KMS-11 (cell line): ENCODE results near the gene PTPN23.

Experiments
- H2AFZ ChIP-seq: fragments of 200-600 bp; sonication (generic); 2 replicates; pipeline ENCODE4 v1.6.1; 2016; ENCODE audit warnings: antibody characterized with exemption, mixed run types, low read depth
- H3K27ac ChIP-seq: fragments of 200-600 bp; sonication (generic); 2 replicates; pipeline ENCODE4 v1.6.1; 2016; ENCODE audit warnings: mild to moderate bottlenecking, mixed run types
- H3K27me3 ChIP-seq: fragments of 200-600 bp; sonication (generic); 2 replicates; pipeline ENCODE4 v1.6.1; 2017; ENCODE audit warnings: mild to moderate bottlenecking, low read depth, mixed run types, moderate library complexity; ENCODE audit not compliant: insufficient read depth
- H3K36me3 ChIP-seq: fragments of 200-600 bp; sonication (generic); 2 replicates; pipeline ENCODE4 v1.6.1; 2017; ENCODE audit warnings: mild to moderate bottlenecking, mixed run types; ENCODE audit not compliant: insufficient read depth
- H3K4me1 ChIP-seq: fragments of 200-600 bp; sonication (generic); 2 replicates; pipeline ENCODE4 v1.6.1; 2016; ENCODE audit warnings: mild to moderate bottlenecking, low read depth, mixed run types; ENCODE audit not compliant: poor library complexity, severe bottlenecking
- H3K4me2 ChIP-seq: fragments of 200-600 bp; sonication (generic); 2 replicates; pipeline ENCODE4 v1.7.0; 2016; ENCODE audit warnings: mild to moderate bottlenecking, mixed run types
- H3K4me3 ChIP-seq: fragments of 200-600 bp; sonication (generic); IDR thresholded peaks from 2 replicates; pipeline ENCODE4 v1.6.1; 2017; ENCODE audit warnings: low read depth, low read length, mixed read lengths; ENCODE audit not compliant: insufficient read depth
- H3K79me2 ChIP-seq: fragments of 200-600 bp; sonication (generic); 2 replicates; pipeline ENCODE4 v1.6.1; 2016; ENCODE audit warnings: low read depth, mixed run types; ENCODE audit not compliant: insufficient read depth
- H3K9ac ChIP-seq: fragments of 200-600 bp; sonication (generic); 2 replicates; pipeline ENCODE4 v1.6.1; 2016; ENCODE audit warnings: mild to moderate bottlenecking, mixed run types
- H4K20me1 ChIP-seq: fragments of 200-600 bp; sonication (generic); 2 replicates; pipeline ENCODE4 v1.6.1; 2016; ENCODE audit warnings: mild to moderate bottlenecking, mixed run types; ENCODE audit not compliant: insufficient read depth
- CTCF ChIP-seq: fragments of 200-600 bp; sonication (generic); conservative IDR thresholded peaks from 2 replicates; pipeline ENCODE4 v1.6.1; 2017; ENCODE audit warnings: low read depth, mild to moderate bottlenecking, antibody characterized with exemption, low read length, moderate library complexity, mixed read lengths

The PTPN23 gene

GRCh38 chr3:47385796-47386195 lies 5.0 kb downstream of the PTPN23 start:
- H3K4me2 ChIP-seq, result no peak overlapping the region
- no peaks in the 10 kb centered on the region for H3K36me3 ChIP-seq
- no peaks in the 10 kb centered on the region for H3K4me1 ChIP-seq
- peaks cover 26% of the 10 kb centered on the region; the same call in 1 of the 2 replicates for H3K79me2 ChIP-seq
- H3K27ac ChIP-seq, result no peak overlapping the region
- TF ChIP-seq CTCF, result no peak
- no peak overlapping the region for H3K9ac ChIP-seq
- no peaks in the 10 kb centered on the region for H3K27me3 ChIP-seq
- no peak overlapping the region for H3K4me3 ChIP-seq
- no peak overlapping the region for H2AFZ ChIP-seq
- no peaks in the 10 kb centered on the region for H4K20me1 ChIP-seq

- Histone ChIP-seq H3K36me3 (no peaks in the 10 kb centered on the region), H2AFZ (no peak overlapping the region), H3K79me2 (no peaks in the 10 kb centered on the region; the same call in 1 of the 2 replicates), H3K4me3 (no peak overlapping the region), H3K4me2 (no peak overlapping the region), H4K20me1 (no peaks in the 10 kb centered on the region), H3K4me1 (no peaks in the 10 kb centered on the region), H3K27me3 (no peaks in the 10 kb centered on the region), H3K9ac (no peak overlapping the region), H3K27ac (no peak overlapping the region)
- TF ChIP-seq CTCF, result no peak
Observed at GRCh38 chr3:47392933-47393332, 12.1 kb downstream of the PTPN23 start.

DNA sequence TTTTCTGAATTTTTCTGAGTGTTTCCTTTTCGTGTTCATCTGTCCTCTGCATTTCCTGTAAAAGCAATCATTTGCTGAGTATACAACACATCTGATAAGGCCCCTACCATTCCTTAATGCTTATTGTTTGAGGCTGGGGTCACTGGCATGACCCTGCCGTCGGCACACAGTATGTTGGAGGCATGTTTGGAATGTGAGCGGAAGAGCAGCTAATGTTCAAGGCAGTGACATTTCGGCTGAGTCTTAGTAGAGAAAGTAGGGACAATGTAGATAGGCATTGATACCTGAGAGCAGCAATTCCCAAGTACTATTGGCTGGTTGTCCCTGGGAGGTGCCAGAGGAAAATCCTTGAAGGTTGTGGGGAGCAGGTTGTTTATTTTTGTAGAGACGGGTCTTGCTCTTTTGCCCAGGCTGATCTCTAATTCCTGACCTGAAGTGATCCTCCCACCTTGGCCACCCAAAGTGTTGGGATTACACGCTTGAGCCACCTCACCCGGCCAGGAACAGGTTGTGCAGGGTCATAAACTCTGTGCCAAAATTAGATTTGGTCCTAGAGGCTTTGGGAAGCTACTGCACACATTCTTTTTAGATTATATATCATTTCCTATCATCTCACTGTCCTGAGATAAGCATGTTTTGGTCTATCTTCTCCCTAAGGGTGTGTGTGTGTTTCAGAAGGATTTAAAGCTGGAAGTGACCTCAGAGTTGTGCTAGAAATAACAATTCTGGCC lies 13.5 kb downstream of the PTPN23 start:
- Histone ChIP-seq H3K27me3 (no peaks in the 10 kb centered on the region), H3K4me3 (no peak overlapping the region), H4K20me1 (no peaks in the 10 kb centered on the region), H3K27ac (no peak overlapping the region), H2AFZ (no peak overlapping the region), H3K4me1 (no peaks in the 10 kb centered on the region), H3K9ac (no peak overlapping the region), H3K4me2 (no peak overlapping the region), H3K79me2 (no peaks in the 10 kb centered on the region; the same call in 1 of the 2 replicates), H3K36me3 (no peaks in the 10 kb centered on the region)
- TF ChIP-seq CTCF, result no peak

DNA sequence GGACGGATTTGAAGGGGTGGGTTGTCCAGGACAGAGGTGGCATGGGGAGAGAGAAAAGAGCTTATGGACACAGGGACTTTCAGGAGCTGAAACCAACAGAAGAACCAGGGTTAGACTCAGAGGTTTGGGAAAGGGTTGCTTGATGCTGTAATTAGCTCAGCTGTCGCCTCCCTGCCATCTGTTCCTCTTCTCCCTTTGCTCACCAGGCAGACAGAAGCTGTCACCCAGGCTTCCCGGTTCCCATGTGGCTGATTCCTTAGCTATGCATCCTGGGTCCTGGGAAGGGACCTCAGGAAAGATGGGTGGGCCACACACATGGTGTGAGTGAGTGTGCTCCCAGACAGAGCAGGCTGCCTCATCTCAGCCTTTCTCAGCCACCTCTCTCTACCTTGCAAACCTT lies 14.1 kb downstream of the PTPN23 start:
- Histone ChIP-seq H3K4me3 (no peak overlapping the region), H2AFZ (no peak overlapping the region), H3K79me2 (no peaks in the 10 kb centered on the region; the same call in 1 of the 2 replicates), H3K4me2 (no peak overlapping the region), H3K27ac (no peak overlapping the region), H3K36me3 (no peaks in the 10 kb centered on the region), H3K27me3 (no peaks in the 10 kb centered on the region), H3K9ac (no peak overlapping the region), H3K4me1 (no peaks in the 10 kb centered on the region), H4K20me1 (no peaks in the 10 kb centered on the region)
- no peak for TF ChIP-seq CTCF
